Dedifferentiated amniotic fluid mesenchymal stem cell (primary cell): Measurements from ENCODE around the gene BAHCC1.

Experiments
- DNase-seq: peaks from one replicate; pipeline ENCODE4 v3.0.0-alpha.2; 2016; ENCODE audit errors: extremely low spot score

The BAHCC1 gene

GRCh38 chr17:81367171-81367570 is 28.1 kb upstream of the BAHCC1 start:
- DNase-seq, result no peak

GRCh38 chr17:81368161-81369022 is 26.9 kb upstream of the BAHCC1 start:
- DNase-seq, result no peak

GRCh38 chr17:81370294-81370693 is 25.0 kb upstream of the BAHCC1 start:
- DNase-seq, result no peak

- DNase-seq, result no peak
Observed at GRCh38 chr17:81371910-81372760, 23.1 kb upstream of the BAHCC1 start.

- DNase-seq, result no peak
Observed at GRCh38 chr17:81373536-81374160, 21.6 kb upstream of the BAHCC1 start.

GRCh38 chr17:81374890-81375289 is 20.4 kb upstream of the BAHCC1 start:
- DNase-seq, result no peak

- no peak for DNase-seq
Observed at GRCh38 chr17:81376946-81377714, 18.1 kb upstream of the BAHCC1 start.

GRCh38 chr17:81378941-81379511 is 16.2 kb upstream of the BAHCC1 start:
- no peak for DNase-seq

GRCh38 chr17:81379523-81379942 is 15.7 kb upstream of the BAHCC1 start:
- DNase-seq, result no peak

- DNase-seq, result no peak
Observed at GRCh38 chr17:81380131-81380530, 15.1 kb upstream of the BAHCC1 start.

GRCh38 chr17:81380666-81381518 is 14.4 kb upstream of the BAHCC1 start:
- DNase-seq, result no peak

- no peak for DNase-seq
Observed at GRCh38 chr17:81381632-81382577, 13.4 kb upstream of the BAHCC1 start.

GRCh38 chr17:81382851-81383250 is 12.4 kb upstream of the BAHCC1 start:
- DNase-seq, result no peak

GRCh38 chr17:81383504-81384421 is 11.5 kb upstream of the BAHCC1 start:
- no peak for DNase-seq

- no peak for DNase-seq
Observed at GRCh38 chr17:81384929-81385319, 10.3 kb upstream of the BAHCC1 start.

GRCh38 chr17:81385320-81386111 is 9.7 kb upstream of the BAHCC1 start:
- DNase-seq, result no peak

GRCh38 chr17:81386141-81386645 is 9.1 kb upstream of the BAHCC1 start:
- DNase-seq, result no peak
